Ascending aorta (tissue), 2 donors: Measurements from ENCODE around the gene CNOT4. TPM values are rescaled to one million over a fixed set of nuclear protein-coding genes. Genes with fewer than 3 reads are reported as not detected.
"Not testable (repeated sequence)": the region's sequence is repeated elsewhere in the genome, so short reads cannot be mapped to it uniquely, and the experiment has no call there.

Source experiments
- DNase-seq, 2 donors: peaks; one replicate each; pipeline ENCODE4 v3.0.0-alpha.2; 2019; ENCODE audit warnings: low spot score in 2 of 2
- H3K27ac ChIP-seq, 2 donors: fragments of 200-600 bp; sonication (generic); one replicate each; pipeline ENCODE4 v1.5.1; 2016 to 2017; ENCODE audit warnings: mild to moderate bottlenecking in 1 of 2
- H3K27me3 ChIP-seq: fragments of 200-600 bp; sonication (generic); one replicate; pipeline ENCODE4 v1.5.1; 2017
- H3K36me3 ChIP-seq, 2 donors: fragments of 200-600 bp; sonication (generic); one replicate each; pipeline ENCODE4 v1.5.1; 2016
- H3K4me1 ChIP-seq, 2 donors: fragments of 200-600 bp; sonication (generic); one replicate each; pipeline ENCODE4 v1.5.1; 2016 to 2017; ENCODE audit warnings: mild to moderate bottlenecking in 1 of 2
- H3K4me3 ChIP-seq, 2 donors: fragments of 200-600 bp; sonication (generic); one replicate each; pipeline ENCODE4 v1.5.1; 2016 to 2017; ENCODE audit warnings: mild to moderate bottlenecking in 1 of 2
- H3K9me3 ChIP-seq, 2 donors: fragments of 200-600 bp; sonication (generic); one replicate each; pipeline ENCODE4 v1.5.1; 2016
- intact Hi-C: fragments of 100-400 bp; cut with DNase I; formaldehyde crosslinking; loops from one replicate; pipeline ENCODE4 v1.15.1; 2023
- total RNA-seq: library from RNA; depleted of rRNA; stranded (reverse); fragments of >200 nt; gene quantifications from one replicate; pipeline ENCODE4 v1.1.0, GENCODE V29; 2016
- TF ChIP-seq, protein P1 (sequence below), 3 experiments: fragments of 200-600 bp in 2 of 3; fragments of 450-650 bp in 1 of 3; sonication (generic) in 2 of 3; IDR thresholded peaks; one replicate each; pipeline ENCODE4 v1.5.1; 2016 to 2019; ENCODE audit warnings: antibody characterized with exemption in 3 of 3, mild to moderate bottlenecking in 1 of 3, moderate library complexity in 1 of 3

Gene CNOT4
- total RNA-seq, 1 donor from 2014 or later: 14.8 TPM

DNA sequence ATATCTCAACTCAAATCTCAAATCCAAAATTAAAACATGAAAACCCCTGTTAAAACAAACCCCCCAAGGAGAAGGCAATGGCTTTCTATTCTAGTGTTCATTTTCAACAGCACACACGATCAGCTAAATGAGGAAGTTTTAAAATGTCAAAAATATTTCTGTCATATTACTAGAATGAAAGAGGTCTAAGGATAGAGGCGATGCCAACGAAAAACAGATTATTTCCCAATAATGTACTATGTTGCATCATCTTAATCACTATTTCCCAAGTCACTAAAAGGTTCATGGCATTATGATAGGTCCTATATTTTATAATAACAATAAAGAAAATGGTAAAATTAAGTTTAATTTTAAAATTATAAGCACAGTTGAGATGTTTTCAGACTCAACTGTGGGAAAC is 10.1 kb downstream of the CNOT4 start:
- Histone ChIP-seq H3K4me1 (peaks cover 0 to 14% of the 10 kb centered on the region in 2 donors), H3K4me3 (no peak overlapping the region), H3K27ac (no peak overlapping the region), H3K36me3 (no peaks in the 10 kb centered on the region), H3K9me3 (no peaks in the 10 kb centered on the region), H3K27me3 (no peaks in the 10 kb centered on the region)
- intact Hi-C loops: loop anchor here (10.0 kb wide), 1 partner anchor 1045 kb away; the partner anchor contains the start of gene AKR1B1
- DNase-seq: no peak
- TF ChIP-seq, protein P1, sequence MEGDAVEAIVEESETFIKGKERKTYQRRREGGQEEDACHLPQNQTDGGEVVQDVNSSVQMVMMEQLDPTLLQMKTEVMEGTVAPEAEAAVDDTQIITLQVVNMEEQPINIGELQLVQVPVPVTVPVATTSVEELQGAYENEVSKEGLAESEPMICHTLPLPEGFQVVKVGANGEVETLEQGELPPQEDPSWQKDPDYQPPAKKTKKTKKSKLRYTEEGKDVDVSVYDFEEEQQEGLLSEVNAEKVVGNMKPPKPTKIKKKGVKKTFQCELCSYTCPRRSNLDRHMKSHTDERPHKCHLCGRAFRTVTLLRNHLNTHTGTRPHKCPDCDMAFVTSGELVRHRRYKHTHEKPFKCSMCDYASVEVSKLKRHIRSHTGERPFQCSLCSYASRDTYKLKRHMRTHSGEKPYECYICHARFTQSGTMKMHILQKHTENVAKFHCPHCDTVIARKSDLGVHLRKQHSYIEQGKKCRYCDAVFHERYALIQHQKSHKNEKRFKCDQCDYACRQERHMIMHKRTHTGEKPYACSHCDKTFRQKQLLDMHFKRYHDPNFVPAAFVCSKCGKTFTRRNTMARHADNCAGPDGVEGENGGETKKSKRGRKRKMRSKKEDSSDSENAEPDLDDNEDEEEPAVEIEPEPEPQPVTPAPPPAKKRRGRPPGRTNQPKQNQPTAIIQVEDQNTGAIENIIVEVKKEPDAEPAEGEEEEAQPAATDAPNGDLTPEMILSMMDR (IDR thresholded peaks at IDR 0.05): no peak

DNA sequence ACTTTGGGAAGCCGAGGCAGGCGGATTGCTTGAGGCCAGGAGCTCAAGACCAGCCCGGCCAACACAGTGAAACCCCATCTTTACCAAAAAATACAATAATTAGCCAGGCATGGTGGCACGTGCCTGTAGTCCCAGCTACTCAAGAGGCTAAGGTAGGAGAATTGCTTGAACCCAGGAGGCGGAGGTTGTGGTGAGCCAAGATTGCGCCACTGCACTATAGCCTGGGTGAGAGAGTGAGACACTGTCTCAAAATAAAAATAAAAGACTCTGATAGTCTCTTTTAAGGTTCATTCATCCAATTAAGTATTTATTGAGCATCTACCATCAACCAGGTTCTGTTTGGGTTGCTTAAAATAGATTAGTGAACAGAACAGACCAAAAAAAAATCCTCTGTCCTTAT is 12.7 kb downstream of the CNOT4 start:
- H3K4me1 ChIP-seq, DNase-seq, H3K4me3 ChIP-seq, H3K9me3 ChIP-seq, H3K27ac ChIP-seq, intact Hi-C loops, H3K36me3 ChIP-seq, H3K27me3 ChIP-seq: not testable (repeated sequence)

DNA sequence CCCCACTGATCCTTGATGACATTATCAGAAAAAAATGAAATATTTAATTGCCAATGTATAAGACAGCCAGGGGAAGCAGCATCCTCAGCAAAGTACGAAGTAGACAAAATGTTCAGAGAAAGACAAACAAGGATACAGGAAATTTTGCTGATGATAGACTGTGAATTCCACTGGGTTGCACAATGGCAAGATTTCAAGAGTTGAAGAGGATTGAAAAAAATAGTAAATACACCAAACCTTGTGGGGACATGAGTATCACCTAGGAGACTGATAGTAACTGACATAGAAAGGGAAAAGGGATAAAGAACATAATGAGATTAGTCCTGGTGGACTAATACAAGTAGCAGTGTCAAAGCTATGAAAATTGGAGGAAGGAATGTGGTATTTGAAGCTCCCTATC is 16.5 kb downstream of the CNOT4 start:
- H3K4me1 ChIP-seq: no peaks in the 10 kb centered on the region
- TF ChIP-seq, protein P1 (IDR thresholded peaks at IDR 0.05): no peak
- intact Hi-C loops: no loop called here
- H3K27ac ChIP-seq: no peak overlapping the region
- H3K9me3 ChIP-seq: no peaks in the 10 kb centered on the region
- no peak overlapping the region for H3K4me3 ChIP-seq
- no peaks in the 10 kb centered on the region for H3K36me3 ChIP-seq
- DNase-seq: no peak
- H3K27me3 ChIP-seq: no peaks in the 10 kb centered on the region

DNA sequence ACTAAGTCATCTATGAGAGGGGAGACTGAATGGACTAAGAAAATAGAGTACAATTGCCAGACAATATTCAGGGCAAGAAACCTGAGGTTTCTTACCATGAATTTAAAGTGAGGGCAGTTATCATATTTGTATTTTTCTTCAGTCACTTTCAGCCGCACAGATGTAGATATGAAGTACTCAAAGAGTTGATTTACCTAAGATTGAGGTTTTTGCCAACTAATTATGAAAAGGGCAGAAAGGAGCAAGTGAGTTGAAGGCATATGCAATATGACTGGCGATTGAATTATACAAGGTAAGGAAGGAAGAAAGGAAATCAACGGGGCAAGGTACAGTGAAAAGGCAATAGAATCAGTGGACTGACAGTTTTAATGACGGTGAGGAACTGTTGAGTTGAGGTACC is 17.8 kb downstream of the CNOT4 start:
- no peak for DNase-seq
- H3K36me3 ChIP-seq: no peaks in the 10 kb centered on the region
- no peaks in the 10 kb centered on the region for H3K4me1 ChIP-seq
- H3K27ac ChIP-seq: no peak overlapping the region
- H3K4me3 ChIP-seq: no peak overlapping the region
- H3K9me3 ChIP-seq: no peaks in the 10 kb centered on the region
- TF ChIP-seq, protein P1 (IDR thresholded peaks at IDR 0.05): no peak
- intact Hi-C loops: no loop called here
- no peaks in the 10 kb centered on the region for H3K27me3 ChIP-seq

DNA sequence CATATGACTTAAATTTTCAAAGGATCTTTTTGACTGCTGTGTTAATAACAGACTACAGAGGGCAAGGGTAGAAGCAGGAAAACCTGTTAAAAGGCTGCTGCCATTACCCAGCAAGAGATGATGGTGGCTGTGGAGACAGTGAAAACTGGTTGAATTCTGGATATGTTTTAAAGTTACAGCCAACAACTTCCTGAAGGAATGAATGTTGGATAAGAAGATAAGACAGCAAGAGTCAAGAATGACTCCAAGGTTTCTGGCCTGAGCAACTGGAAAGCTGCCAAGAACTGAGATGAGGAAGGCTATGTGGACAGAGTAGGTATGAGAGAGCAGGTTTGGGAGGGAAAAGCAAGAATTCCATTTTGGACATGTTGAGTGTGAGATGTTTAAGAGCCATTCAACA is 19.1 kb downstream of the CNOT4 start:
- Histone ChIP-seq H3K27ac (no peak overlapping the region), H3K36me3 (no peaks in the 10 kb centered on the region), H3K27me3 (no peaks in the 10 kb centered on the region), H3K9me3 (no peaks in the 10 kb centered on the region), H3K4me3 (no peak overlapping the region), H3K4me1 (no peaks in the 10 kb centered on the region)
- DNase-seq: no peak
- TF ChIP-seq, protein P1 (IDR thresholded peaks at IDR 0.05): no peak
- intact Hi-C loops: no loop called here

DNA sequence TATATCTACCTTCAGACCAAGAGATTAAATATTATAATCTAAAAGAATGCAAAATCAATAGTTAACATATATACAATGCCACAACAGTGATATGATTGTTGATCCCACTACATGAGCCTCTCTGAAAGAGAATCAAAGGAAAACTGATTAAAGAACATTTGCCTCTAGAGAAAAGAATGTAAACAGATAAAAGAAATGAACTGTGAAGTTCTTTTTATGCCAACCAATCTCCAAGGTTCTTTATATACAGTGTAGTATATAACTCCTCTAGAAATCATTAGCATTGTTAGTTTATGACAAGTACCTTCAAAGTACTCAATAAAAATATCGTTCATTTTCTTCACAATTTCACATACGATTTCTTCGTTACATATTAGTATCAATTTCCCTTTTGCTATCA is 20.1 kb downstream of the CNOT4 start:
- Histone ChIP-seq H3K9me3 (no peaks in the 10 kb centered on the region), H3K27ac (no peak overlapping the region), H3K4me3 (no peak overlapping the region), H3K4me1 (no peaks in the 10 kb centered on the region), H3K27me3 (no peaks in the 10 kb centered on the region), H3K36me3 (no peaks in the 10 kb centered on the region)
- DNase-seq: no peak
- intact Hi-C loops: no loop called here
- TF ChIP-seq, protein P1 (IDR thresholded peaks at IDR 0.05): no peak
